Suprapubic skin (tissue), 4 donors: ENCODE measurements around the gene SENP6.

Experiments
- EP300 ChIP-seq: sonication (generic); formaldehyde crosslinking; IDR thresholded peaks from one replicate; pipeline ENCODE4 v1.6.1; 2017; ENCODE audit warnings: antibody characterized with exemption
- POLR2A ChIP-seq, 2 donors: fragments of 450-650 bp; IDR thresholded peaks; one replicate each; pipeline ENCODE4 v1.6.1; 2017; ENCODE audit warnings: antibody characterized with exemption in 2 of 2, mild to moderate bottlenecking in 2 of 2, moderate library complexity in 2 of 2
- POLR2AphosphoS5 ChIP-seq, 3 donors: sonication (generic); formaldehyde crosslinking; IDR thresholded peaks; one replicate each; pipeline ENCODE4 v1.6.1; 2017; ENCODE audit warnings: antibody characterized with exemption in 3 of 3
- TF ChIP-seq, protein P1 (sequence below), 2 donors: fragments of 200-600 bp in 1 of 2; fragments of 450-650 bp in 1 of 2; sonication (generic) in 1 of 2; IDR thresholded peaks; one replicate each; pipeline ENCODE4 v1.5.1; 2016 to 2019; ENCODE audit warnings: antibody characterized with exemption in 2 of 2, mild to moderate bottlenecking in 1 of 2, moderate library complexity in 1 of 2

DNA sequence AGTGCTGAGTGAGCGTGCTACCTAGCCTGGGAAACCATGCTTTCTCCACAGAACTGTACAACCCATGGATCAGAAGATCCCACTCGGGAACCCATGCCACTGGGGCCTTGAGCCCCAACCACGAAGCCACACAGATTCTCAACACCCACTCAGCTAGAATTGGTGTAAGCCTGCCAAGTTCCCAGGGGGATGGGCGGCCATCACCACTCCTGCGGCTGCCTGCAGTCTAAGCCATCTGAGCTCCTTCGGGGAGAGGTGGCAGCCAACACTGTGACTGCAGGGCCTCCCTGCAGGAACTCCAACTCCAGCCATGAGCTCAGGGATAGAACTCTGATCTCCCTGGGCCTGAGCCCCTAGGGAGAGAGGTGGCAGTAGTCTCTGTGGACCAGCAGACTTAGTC, 33.6 kb upstream of the SENP6 start:
- TF ChIP-seq POLR2A (IDR thresholded peaks at IDR 0.05) (no peak), EP300 (no peak), POLR2AphosphoS5 (IDR thresholded peaks at IDR 0.05) (no peak)
- TF ChIP-seq, protein P1, sequence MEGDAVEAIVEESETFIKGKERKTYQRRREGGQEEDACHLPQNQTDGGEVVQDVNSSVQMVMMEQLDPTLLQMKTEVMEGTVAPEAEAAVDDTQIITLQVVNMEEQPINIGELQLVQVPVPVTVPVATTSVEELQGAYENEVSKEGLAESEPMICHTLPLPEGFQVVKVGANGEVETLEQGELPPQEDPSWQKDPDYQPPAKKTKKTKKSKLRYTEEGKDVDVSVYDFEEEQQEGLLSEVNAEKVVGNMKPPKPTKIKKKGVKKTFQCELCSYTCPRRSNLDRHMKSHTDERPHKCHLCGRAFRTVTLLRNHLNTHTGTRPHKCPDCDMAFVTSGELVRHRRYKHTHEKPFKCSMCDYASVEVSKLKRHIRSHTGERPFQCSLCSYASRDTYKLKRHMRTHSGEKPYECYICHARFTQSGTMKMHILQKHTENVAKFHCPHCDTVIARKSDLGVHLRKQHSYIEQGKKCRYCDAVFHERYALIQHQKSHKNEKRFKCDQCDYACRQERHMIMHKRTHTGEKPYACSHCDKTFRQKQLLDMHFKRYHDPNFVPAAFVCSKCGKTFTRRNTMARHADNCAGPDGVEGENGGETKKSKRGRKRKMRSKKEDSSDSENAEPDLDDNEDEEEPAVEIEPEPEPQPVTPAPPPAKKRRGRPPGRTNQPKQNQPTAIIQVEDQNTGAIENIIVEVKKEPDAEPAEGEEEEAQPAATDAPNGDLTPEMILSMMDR (IDR thresholded peaks at IDR 0.05): no peak
